ENCODE measurements around the gene SLC48A1. TPM values are rescaled to one million over a fixed set of nuclear protein-coding genes. Genes with fewer than 3 reads are reported as not detected.

The SLC48A1 gene
- total RNA-seq: 10.1 and 12.6 TPM in 2 replicates

- DNase-seq (ENCODE audit: low read depth in 2 of 2): peak; percentile 75 to 80
Measured at GRCh38 chr12:47773062-47773857, at the start of gene SLC48A1. SLC48A1 (plus strand) TSS chr12:47773238; CDS start chr12:47773305, 67 bp downstream.

GRCh38 chr12:47725091-47725772 lies 47.8 kb upstream of the SLC48A1 start, which contains the start of gene ENDOU:
ENDOU (minus strand) TSS chr12:47725490; CDS start chr12:47725413, 77 bp downstream.
- DNase-seq (ENCODE audit: low read depth in 2 of 2): no peak

- no peak for DNase-seq (ENCODE audit: low read depth in 2 of 2)
Measured at GRCh38 chr12:47725893-47726292, 47.1 kb upstream of the SLC48A1 start.

- DNase-seq (ENCODE audit: low read depth in 2 of 2): no peak
Measured at GRCh38 chr12:47729233-47729632, 43.8 kb upstream of the SLC48A1 start.

GRCh38 chr12:47730341-47730744 lies 42.7 kb upstream of the SLC48A1 start:
- DNase-seq (ENCODE audit: low read depth in 2 of 2): no peak

GRCh38 chr12:47731723-47732122 lies 41.3 kb upstream of the SLC48A1 start:
- no peak for DNase-seq (ENCODE audit: low read depth in 2 of 2)

GRCh38 chr12:47732504-47732903 lies 40.5 kb upstream of the SLC48A1 start:
- no peak for DNase-seq (ENCODE audit: low read depth in 2 of 2)

GRCh38 chr12:47733142-47733541 lies 39.9 kb upstream of the SLC48A1 start:
- no peak for DNase-seq (ENCODE audit: low read depth in 2 of 2)

GRCh38 chr12:47734725-47735480 lies 38.1 kb upstream of the SLC48A1 start:
- DNase-seq (ENCODE audit: low read depth in 2 of 2): no peak

- peak in 1 of 2 donors; percentile 37 for DNase-seq (ENCODE audit: low read depth in 2 of 2)
Measured at GRCh38 chr12:47735649-47736048, 37.4 kb upstream of the SLC48A1 start.

GRCh38 chr12:47736216-47736615 lies 36.8 kb upstream of the SLC48A1 start:
- DNase-seq (ENCODE audit: low read depth in 2 of 2): no peak

- DNase-seq (ENCODE audit: low read depth in 2 of 2): peak in 1 of 2 donors; percentile 21
Measured at GRCh38 chr12:47736877-47737676, 36.0 kb upstream of the SLC48A1 start.

GRCh38 chr12:47737936-47738594 lies 35.0 kb upstream of the SLC48A1 start:
- no peak for DNase-seq (ENCODE audit: low read depth in 2 of 2)

GRCh38 chr12:47739297-47739696 lies 33.7 kb upstream of the SLC48A1 start:
- no peak for DNase-seq (ENCODE audit: low read depth in 2 of 2)

- peak in 1 of 2 donors; percentile 63 for DNase-seq (ENCODE audit: low read depth in 2 of 2)
Measured at GRCh38 chr12:47739979-47740378, 33.1 kb upstream of the SLC48A1 start.

- peak; percentile 17 to 33 for DNase-seq (ENCODE audit: low read depth in 2 of 2)
Measured at GRCh38 chr12:47740606-47741339, 32.3 kb upstream of the SLC48A1 start.

- peak; percentile 35 to 47 for DNase-seq (ENCODE audit: low read depth in 2 of 2)
Measured at GRCh38 chr12:47741340-47741703, 31.7 kb upstream of the SLC48A1 start.

GRCh38 chr12:47742253-47742825 lies 30.7 kb upstream of the SLC48A1 start:
- peak; percentile 46 to 65 for DNase-seq (ENCODE audit: low read depth in 2 of 2)

- no peak for DNase-seq (ENCODE audit: low read depth in 2 of 2)
Measured at GRCh38 chr12:47743311-47743860, 29.7 kb upstream of the SLC48A1 start.
